Measurements from ENCODE around the gene CAMK1D. TPM values are rescaled to one million over a fixed set of nuclear protein-coding genes. Genes with fewer than 3 reads are reported as not detected.

CAMK1D gene
- polyA plus RNA-seq, 1 experiment: 8.2 TPM

- ChIA-PET CTCF (interaction anchor here (0.5 kb wide), 1 partner anchor 593 kb away, joined by 4 read pairs; no protein-coding TSS in a partner anchor), POLR2A (no interaction called here)
- H3K4me3 ChIP-seq (ENCODE audit: low read depth, low read length): no peak overlapping the region
- peaks cover 2% of the 10 kb centered on the region; the same call in 1 of the 2 replicates for H3K9me3 ChIP-seq (ENCODE audit: control insufficient read depth, insufficient read depth, low read length)
- H3K27me3 ChIP-seq (ENCODE audit: control insufficient read depth, insufficient read depth, low read length): peaks cover 10% of the 10 kb centered on the region
- TF ChIP-seq CTCF (IDR thresholded peaks at IDR 0.05; ENCODE audit: low read depth, low read length): no peak
- no peak for DNase-seq (ENCODE audit: low read depth, low spot score)
- H3K27ac ChIP-seq (ENCODE audit: low read depth, low read length): no peak overlapping the region
Measured at GRCh38 chr10:12832096-12832495, 482.7 kb downstream of the CAMK1D start.

- peaks cover 2% of the 10 kb centered on the region; the same call in 1 of the 2 replicates for H3K9me3 ChIP-seq (ENCODE audit: control insufficient read depth, insufficient read depth, low read length)
- peaks cover 10% of the 10 kb centered on the region for H3K27me3 ChIP-seq (ENCODE audit: control insufficient read depth, insufficient read depth, low read length)
- ChIA-PET POLR2A (no interaction called here), CTCF (no interaction called here)
- no peak for TF ChIP-seq CTCF (IDR thresholded peaks at IDR 0.05; ENCODE audit: low read depth, low read length)
- DNase-seq (ENCODE audit: low read depth, low spot score): no peak
- no peak overlapping the region for H3K27ac ChIP-seq (ENCODE audit: low read depth, low read length)
- no peak overlapping the region for H3K4me3 ChIP-seq (ENCODE audit: low read depth, low read length)
Measured at GRCh38 chr10:12833451-12833850, 484.1 kb downstream of the CAMK1D start.

- Histone ChIP-seq H3K4me3 (ENCODE audit: low read depth, low read length) (no peak overlapping the region), H3K27ac (ENCODE audit: low read depth, low read length) (no peak overlapping the region), H3K9me3 (ENCODE audit: control insufficient read depth, insufficient read depth, low read length) (peaks cover 2% of the 10 kb centered on the region; the same call in 1 of the 2 replicates), H3K27me3 (ENCODE audit: control insufficient read depth, insufficient read depth, low read length) (peaks cover 10% of the 10 kb centered on the region)
- CTCF ChIA-PET: no interaction called here
- no peak for TF ChIP-seq CTCF (IDR thresholded peaks at IDR 0.05; ENCODE audit: low read depth, low read length)
- DNase-seq (ENCODE audit: low read depth, low spot score): no peak
- POLR2A ChIA-PET: no interaction called here
Measured at GRCh38 chr10:12834116-12834665, 484.8 kb downstream of the CAMK1D start.

- Histone ChIP-seq H3K27me3 (ENCODE audit: control insufficient read depth, insufficient read depth, low read length) (peaks cover 10% of the 10 kb centered on the region), H3K9me3 (ENCODE audit: control insufficient read depth, insufficient read depth, low read length) (peaks cover 2% of the 10 kb centered on the region; the same call in 1 of the 2 replicates), H3K27ac (ENCODE audit: low read depth, low read length) (no peak overlapping the region), H3K4me3 (ENCODE audit: low read depth, low read length) (no peak overlapping the region)
- TF ChIP-seq CTCF (IDR thresholded peaks at IDR 0.05; ENCODE audit: low read depth, low read length): no peak
- DNase-seq (ENCODE audit: low read depth, low spot score): no peak
- ChIA-PET CTCF (no interaction called here), POLR2A (no interaction called here)
Measured at GRCh38 chr10:12834721-12835120, 485.4 kb downstream of the CAMK1D start.

- ChIA-PET POLR2A (no interaction called here), CTCF (no interaction called here)
- Histone ChIP-seq H3K4me3 (ENCODE audit: low read depth, low read length) (no peak overlapping the region), H3K9me3 (ENCODE audit: control insufficient read depth, insufficient read depth, low read length) (peaks cover 2% of the 10 kb centered on the region; the same call in 1 of the 2 replicates), H3K27ac (ENCODE audit: low read depth, low read length) (no peak overlapping the region), H3K27me3 (ENCODE audit: control insufficient read depth, insufficient read depth, low read length) (peaks cover 14% of the 10 kb centered on the region)
- no peak for DNase-seq (ENCODE audit: low read depth, low spot score)
- no peak for TF ChIP-seq CTCF (IDR thresholded peaks at IDR 0.05; ENCODE audit: low read depth, low read length)
Measured at GRCh38 chr10:12835709-12836108, 486.4 kb downstream of the CAMK1D start.

All from AG04450 (cell line).